Naive thymus-derived CD4-positive, alpha-beta T cell (primary cell): ENCODE data around the gene SALL3. TPM values are rescaled to one million over a fixed set of nuclear protein-coding genes. Genes with fewer than 3 reads are reported as not detected.

Source experiments
- ATAC-seq: fragments of 150-1000 bp; cut with Tn5 transposase; 2 replicates; pipeline ENCODE4 v1.10.0; 2021; ENCODE audit warnings: mild to moderate bottlenecking, moderate library complexity
- CTCF ChIA-PET: fragments of 350-600 bp; sonication (Branson Sonifier 250); formaldehyde crosslinking; loops from one replicate; lab custom pipeline; 2021; ENCODE audit warnings: antibody characterized with exemption; lab: Charles Lee
- POLR2A ChIA-PET: fragments of 350-600 bp; sonication (Branson Sonifier 250); formaldehyde crosslinking; loops from one replicate; lab custom pipeline; 2021; ENCODE audit warnings: antibody characterized with exemption, inconsistent platforms; lab: Charles Lee
- DNase-seq, 9 donors: peaks; one replicate each; pipeline versions ENCODE4 v3.0.0 to v3.0.0-alpha.2; 2020 to 2022; ENCODE audit warnings: mixed read lengths in 1 of 9
- H3K27ac ChIP-seq: one replicate; pipeline ENCODE4 v1.7.0; 2013; ENCODE audit warnings: mild to moderate bottlenecking, low read depth, low read length, moderate library complexity
- H3K27me3 ChIP-seq, 2 donors: one replicate each; pipeline ENCODE4 v1.7.0; 2013; ENCODE audit warnings: low read length in 2 of 2, mild to moderate bottlenecking in 2 of 2, moderate library complexity in 2 of 2; ENCODE audit not compliant: control insufficient read depth in 2 of 2, insufficient read depth in 2 of 2
- H3K36me3 ChIP-seq, 3 experiments: 1 replicate in 2 of 3; 2 replicates in 1 of 3; pipeline ENCODE4 v1.7.0; 2013; ENCODE audit warnings: low read length in 3 of 3, mild to moderate bottlenecking in 3 of 3, moderate library complexity in 1 of 3; ENCODE audit not compliant: insufficient read depth in 3 of 3, control insufficient read depth in 2 of 3
- H3K4me1 ChIP-seq, 2 donors: one replicate each; pipeline ENCODE4 v1.7.0; 2013; ENCODE audit warnings: low read length in 2 of 2, mild to moderate bottlenecking in 2 of 2, moderate library complexity in 1 of 2; ENCODE audit not compliant: control insufficient read depth in 2 of 2, insufficient read depth in 2 of 2
- H3K4me3 ChIP-seq: 2 replicates; pipeline ENCODE4 v1.7.0; 2013; ENCODE audit warnings: mild to moderate bottlenecking, low read length
- H3K9me3 ChIP-seq, 3 experiments: 1 replicate in 2 of 3; 2 replicates in 1 of 3; pipeline ENCODE4 v1.7.0; 2013; ENCODE audit warnings: low read length in 3 of 3; ENCODE audit not compliant: control insufficient read depth in 2 of 3
- H3K27ac Mint-ChIP-seq, 9 donors: one replicate each; pipeline ENCODE4 v1.8.0; 2020 to 2022; ENCODE audit warnings: mixed read lengths in 9 of 9, mild to moderate bottlenecking in 8 of 9, moderate library complexity in 5 of 9, inconsistent platforms in 2 of 9
- H3K27me3 Mint-ChIP-seq, 5 donors: one replicate each; pipeline ENCODE4 v1.8.0; 2021 to 2022; ENCODE audit warnings: mixed read lengths in 5 of 5, mild to moderate bottlenecking in 1 of 5
- H3K36me3 Mint-ChIP-seq, 5 donors: one replicate each; pipeline ENCODE4 v1.8.0; 2020 to 2022; ENCODE audit warnings: mixed read lengths in 5 of 5, mild to moderate bottlenecking in 3 of 5, inconsistent platforms in 1 of 5
- H3K4me1 Mint-ChIP-seq, 7 donors: one replicate each; pipeline ENCODE4 v1.8.0; 2020 to 2022; ENCODE audit warnings: mixed read lengths in 7 of 7, mild to moderate bottlenecking in 3 of 7, inconsistent platforms in 1 of 7
- H3K4me3 Mint-ChIP-seq, 10 donors: one replicate each; pipeline ENCODE4 v1.8.0; 2020 to 2022; ENCODE audit warnings: mild to moderate bottlenecking in 10 of 10, mixed read lengths in 10 of 10, moderate library complexity in 6 of 10, inconsistent platforms in 2 of 10
- H3K9me3 Mint-ChIP-seq, 11 donors: one replicate each; pipeline ENCODE4 v1.8.0; 2020 to 2022; ENCODE audit warnings: mixed read lengths in 11 of 11, mild to moderate bottlenecking in 4 of 11, inconsistent platforms in 1 of 11, moderate library complexity in 1 of 11
- intact Hi-C, 2 donors: fragments of 100-400 bp; cut with micrococcal nuclease; formaldehyde crosslinking; loops; one replicate each; pipeline ENCODE4 v1.15.1; 2023
- polyA plus RNA-seq, 2 donors: library from polyadenylated mRNA; unstranded; fragments of 300-500 nt; fragmentation: Illumina TruSeq; gene quantifications; one replicate each; pipeline ENCODE4 v1.2.3, GENCODE V29; 2021
- total RNA-seq, 6 experiments: library from RNA in 5 of 6; stranded (reverse) in 5 of 6; gene quantifications; 1 replicate in 5 of 6; 2 replicates in 1 of 6; pipeline ENCODE4 v1.2.3 and lab custom pipeline; 2021 to 2026

SALL3 gene
- total and polyA plus RNA-seq, 7 experiments from 2014 or later = not detected

DNA sequence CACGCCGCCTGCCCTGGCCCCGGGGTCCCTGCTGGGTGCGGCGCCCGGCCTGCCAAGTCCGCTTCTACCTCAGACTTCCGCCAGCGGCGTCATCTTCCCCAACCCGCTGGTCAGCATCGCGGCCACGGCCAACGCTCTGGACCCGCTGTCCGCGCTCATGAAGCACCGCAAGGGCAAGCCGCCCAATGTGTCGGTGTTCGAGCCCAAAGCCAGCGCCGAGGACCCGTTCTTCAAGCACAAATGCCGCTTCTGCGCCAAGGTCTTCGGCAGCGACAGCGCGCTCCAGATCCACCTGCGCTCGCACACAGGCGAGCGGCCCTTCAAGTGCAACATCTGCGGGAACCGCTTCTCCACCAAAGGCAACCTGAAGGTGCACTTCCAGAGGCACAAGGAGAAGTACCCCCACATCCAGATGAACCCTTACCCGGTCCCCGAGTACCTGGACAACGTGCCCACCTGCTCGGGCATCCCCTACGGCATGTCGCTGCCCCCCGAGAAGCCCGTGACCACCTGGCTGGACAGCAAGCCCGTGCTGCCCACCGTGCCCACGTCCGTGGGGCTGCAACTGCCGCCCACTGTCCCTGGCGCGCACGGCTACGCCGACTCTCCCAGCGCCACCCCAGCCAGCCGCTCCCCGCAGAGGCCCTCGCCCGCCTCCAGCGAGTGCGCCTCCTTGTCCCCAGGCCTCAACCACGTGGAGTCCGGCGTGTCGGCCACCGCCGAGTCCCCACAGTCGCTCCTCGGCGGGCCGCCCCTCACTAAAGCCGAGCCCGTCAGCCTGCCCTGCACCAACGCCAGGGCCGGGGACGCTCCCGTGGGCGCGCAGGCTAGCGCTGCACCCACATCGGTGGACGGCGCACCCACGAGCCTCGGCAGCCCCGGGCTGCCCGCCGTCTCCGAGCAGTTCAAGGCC is 13.7 kb downstream of the SALL3 start:
- CTCF ChIA-PET = no interaction called here
- no peak overlapping the region for H3K4me3 Mint-ChIP-seq
- Histone ChIP-seq H3K27ac (no peak overlapping the region), H3K4me3 (no peak overlapping the region), H3K36me3 (no peaks in the 10 kb centered on the region), H3K4me1 (no peaks in the 10 kb centered on the region), H3K27me3 (no peaks in the 10 kb centered on the region), H3K9me3 (no peaks in the 10 kb centered on the region)
- H3K27ac Mint-ChIP-seq = no peak overlapping the region
- no peaks in the 10 kb centered on the region for H3K36me3 Mint-ChIP-seq
- ATAC-seq (no peak), DNase-seq (no peak)
- intact Hi-C loops = no loop called here
- peaks cover 0 to 2% (median 0%) of the 10 kb centered on the region in 11 donors for H3K9me3 Mint-ChIP-seq
- POLR2A ChIA-PET = no interaction called here
- H3K27me3 Mint-ChIP-seq = peaks cover 10 to 19% (median 16%) of the 10 kb centered on the region in 5 donors
- no peaks in the 10 kb centered on the region for H3K4me1 Mint-ChIP-seq

GRCh38 chr18:78994000-78994399 is 14.4 kb downstream of the SALL3 start:
- H3K27me3 Mint-ChIP-seq = peaks cover 5 to 23% (median 20%) of the 10 kb centered on the region in 5 donors
- no peak overlapping the region for H3K4me3 Mint-ChIP-seq
- intact Hi-C loops = no loop called here
- H3K9me3 Mint-ChIP-seq = peaks cover 0 to 2% (median 0%) of the 10 kb centered on the region in 11 donors
- no peak for ATAC-seq
- H3K4me3 ChIP-seq = no peak overlapping the region
- H3K36me3 ChIP-seq = no peaks in the 10 kb centered on the region
- no peaks in the 10 kb centered on the region for H3K36me3 Mint-ChIP-seq
- no peaks in the 10 kb centered on the region for H3K4me1 Mint-ChIP-seq
- no peaks in the 10 kb centered on the region for H3K4me1 ChIP-seq
- ChIA-PET CTCF (no interaction called here), POLR2A (no interaction called here)
- no peaks in the 10 kb centered on the region for H3K27me3 ChIP-seq
- no peak overlapping the region for H3K27ac ChIP-seq
- no peak for DNase-seq
- H3K9me3 ChIP-seq = no peaks in the 10 kb centered on the region
- no peak overlapping the region for H3K27ac Mint-ChIP-seq

DNA sequence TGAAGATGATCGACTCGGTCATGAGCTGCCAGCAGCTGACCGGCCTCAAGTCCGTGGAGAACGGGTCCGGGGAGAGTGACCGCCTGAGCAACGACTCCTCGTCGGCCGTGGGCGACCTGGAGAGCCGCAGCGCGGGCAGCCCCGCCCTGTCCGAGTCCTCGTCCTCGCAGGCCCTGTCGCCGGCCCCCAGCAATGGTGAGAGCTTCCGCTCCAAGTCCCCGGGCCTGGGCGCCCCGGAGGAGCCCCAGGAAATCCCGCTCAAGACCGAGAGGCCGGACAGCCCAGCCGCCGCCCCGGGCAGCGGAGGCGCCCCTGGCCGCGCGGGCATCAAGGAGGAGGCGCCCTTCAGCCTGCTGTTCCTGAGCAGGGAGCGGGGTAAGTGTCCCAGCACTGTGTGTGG is 14.9 kb downstream of the SALL3 start:
- H3K4me1 ChIP-seq = no peaks in the 10 kb centered on the region
- no peak overlapping the region for H3K4me3 ChIP-seq
- DNase-seq (no peak), ATAC-seq (no peak)
- H3K27me3 Mint-ChIP-seq = peaks cover 5 to 28% (median 25%) of the 10 kb centered on the region in 5 donors
- ChIA-PET POLR2A (no interaction called here), CTCF (no interaction called here)
- H3K9me3 ChIP-seq = no peaks in the 10 kb centered on the region
- H3K36me3 Mint-ChIP-seq = no peaks in the 10 kb centered on the region
- H3K9me3 Mint-ChIP-seq = peaks cover 0 to 2% (median 0%) of the 10 kb centered on the region in 11 donors
- H3K4me3 Mint-ChIP-seq = no peak overlapping the region
- no peaks in the 10 kb centered on the region for H3K4me1 Mint-ChIP-seq
- H3K27ac Mint-ChIP-seq = no peak overlapping the region
- H3K27ac ChIP-seq = no peak overlapping the region
- intact Hi-C loops = no loop called here
- H3K36me3 ChIP-seq = no peaks in the 10 kb centered on the region
- no peaks in the 10 kb centered on the region for H3K27me3 ChIP-seq

DNA sequence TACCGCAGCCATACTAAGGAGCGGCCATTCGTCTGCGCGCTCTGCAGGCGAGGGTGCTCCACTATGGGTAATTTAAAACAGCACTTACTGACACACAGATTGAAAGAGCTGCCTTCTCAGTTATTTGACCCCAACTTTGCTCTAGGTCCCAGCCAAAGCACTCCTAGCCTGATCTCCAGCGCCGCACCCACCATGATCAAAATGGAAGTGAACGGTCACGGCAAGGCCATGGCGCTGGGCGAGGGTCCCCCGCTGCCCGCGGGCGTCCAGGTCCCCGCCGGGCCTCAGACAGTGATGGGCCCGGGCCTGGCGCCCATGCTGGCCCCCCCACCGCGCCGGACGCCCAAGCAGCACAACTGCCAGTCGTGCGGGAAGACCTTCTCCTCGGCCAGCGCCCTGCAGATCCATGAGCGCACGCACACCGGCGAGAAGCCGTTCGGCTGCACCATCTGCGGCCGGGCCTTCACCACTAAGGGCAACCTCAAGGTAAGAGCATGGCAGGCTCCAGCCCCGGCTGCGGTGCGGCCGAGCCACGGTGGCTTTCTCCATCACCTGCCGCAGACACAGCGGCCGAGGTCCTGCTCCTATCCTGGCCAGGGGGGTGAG is 15.5 kb downstream of the SALL3 start:
- Histone ChIP-seq H3K4me3 (no peak overlapping the region), H3K4me1 (no peaks in the 10 kb centered on the region), H3K27ac (no peak overlapping the region), H3K9me3 (no peaks in the 10 kb centered on the region), H3K27me3 (no peaks in the 10 kb centered on the region), H3K36me3 (no peaks in the 10 kb centered on the region)
- no peak overlapping the region for H3K4me3 Mint-ChIP-seq
- no peak overlapping the region for H3K27ac Mint-ChIP-seq
- H3K36me3 Mint-ChIP-seq = no peaks in the 10 kb centered on the region
- intact Hi-C loops = no loop called here
- ChIA-PET POLR2A (no interaction called here), CTCF (no interaction called here)
- peaks cover 5 to 30% (median 29%) of the 10 kb centered on the region in 5 donors for H3K27me3 Mint-ChIP-seq
- no peaks in the 10 kb centered on the region for H3K4me1 Mint-ChIP-seq
- peaks cover 0 to 2% (median 0%) of the 10 kb centered on the region in 11 donors for H3K9me3 Mint-ChIP-seq
- DNase-seq = no peak
- no peak for ATAC-seq

DNA sequence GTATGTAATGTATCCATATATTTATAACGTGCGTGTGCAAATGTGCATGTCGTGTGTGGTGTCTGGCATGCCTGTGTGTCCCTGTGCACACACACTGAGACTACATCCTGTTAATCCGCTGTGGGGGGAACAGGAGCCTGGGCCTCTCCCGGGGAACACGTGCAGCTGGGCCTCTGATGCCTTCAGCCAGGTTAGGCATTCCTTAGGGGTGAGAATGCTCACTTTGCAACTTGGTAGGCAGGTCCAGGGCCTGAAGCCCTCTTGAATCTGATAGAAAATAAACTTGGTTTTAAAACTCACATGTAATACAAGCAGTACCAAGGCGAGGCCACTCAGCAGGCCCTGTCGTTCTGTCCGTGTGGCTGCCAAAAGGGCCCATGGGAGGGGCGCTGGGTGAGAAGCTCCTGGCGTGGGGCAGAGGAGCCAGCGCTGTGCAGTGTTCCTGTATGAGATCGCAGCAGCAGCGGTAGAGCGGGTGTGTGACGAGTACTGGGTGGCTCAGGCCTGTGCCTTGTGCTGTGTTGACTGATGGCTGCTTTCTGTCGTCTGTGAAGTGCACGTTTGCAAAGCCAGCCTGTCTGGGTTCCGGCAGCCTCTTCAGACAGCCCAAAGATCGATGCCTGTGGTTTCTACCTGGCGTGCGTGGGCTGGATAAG is 16.2 kb downstream of the SALL3 start:
- H3K27me3 ChIP-seq = no peaks in the 10 kb centered on the region
- H3K36me3 Mint-ChIP-seq = no peaks in the 10 kb centered on the region
- POLR2A ChIA-PET = no interaction called here
- no peak overlapping the region for H3K4me3 ChIP-seq
- no peak for ATAC-seq
- CTCF ChIA-PET = no interaction called here
- H3K4me1 ChIP-seq = no peaks in the 10 kb centered on the region
- no peaks in the 10 kb centered on the region for H3K36me3 ChIP-seq
- H3K9me3 Mint-ChIP-seq = peaks cover 0 to 2% (median 0%) of the 10 kb centered on the region in 11 donors
- H3K27me3 Mint-ChIP-seq = peaks cover 2 to 22% (median 22%) of the 10 kb centered on the region in 5 donors
- intact Hi-C loops = no loop called here
- H3K4me1 Mint-ChIP-seq = no peaks in the 10 kb centered on the region
- H3K27ac Mint-ChIP-seq = no peak overlapping the region
- H3K4me3 Mint-ChIP-seq = no peak overlapping the region
- no peak for DNase-seq
- no peaks in the 10 kb centered on the region for H3K9me3 ChIP-seq
- no peak overlapping the region for H3K27ac ChIP-seq

- Mint-ChIP-seq H3K4me1 (no peaks in the 10 kb centered on the region), H3K36me3 (no peaks in the 10 kb centered on the region), H3K27me3 (peaks cover 2 to 26% (median 21%) of the 10 kb centered on the region in 5 donors), H3K9me3 (peaks cover 0 to 2% (median 0%) of the 10 kb centered on the region in 11 donors), H3K4me3 (no peak overlapping the region), H3K27ac (no peak overlapping the region)
- H3K9me3 ChIP-seq = no peaks in the 10 kb centered on the region
- H3K36me3 ChIP-seq = no peaks in the 10 kb centered on the region
- no peak overlapping the region for H3K27ac ChIP-seq
- ATAC-seq (no peak), DNase-seq (no peak)
- CTCF ChIA-PET = no interaction called here
- no peaks in the 10 kb centered on the region for H3K27me3 ChIP-seq
- H3K4me1 ChIP-seq = no peaks in the 10 kb centered on the region
- intact Hi-C loops = no loop called here
- POLR2A ChIA-PET = no interaction called here
- no peak overlapping the region for H3K4me3 ChIP-seq
Measured at GRCh38 chr18:78996741-78997490, 17.3 kb downstream of the SALL3 start.
